ENCODE measurements around the gene CEP164.

DNA sequence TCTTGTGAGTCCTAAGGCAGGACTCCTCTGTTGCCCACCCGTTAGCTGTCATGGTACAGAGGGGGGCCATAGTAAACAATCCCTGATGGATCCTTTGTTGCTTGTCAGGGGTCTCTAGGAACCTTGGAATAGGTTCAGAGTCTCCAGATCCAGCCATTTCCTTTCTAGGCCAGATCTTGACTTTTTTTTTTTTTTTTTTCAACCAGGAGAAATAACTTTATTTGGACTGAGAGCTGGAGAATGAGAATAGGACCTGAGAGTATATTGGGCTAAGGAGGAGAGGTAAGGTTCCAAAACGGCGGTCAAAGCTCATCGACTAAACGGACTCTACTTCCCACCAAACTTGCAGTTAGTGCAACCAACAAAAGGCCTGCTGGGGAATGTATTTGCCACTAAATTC lies 7.7 kb downstream of the CEP164 start:
- TF ChIP-seq, protein P1, sequence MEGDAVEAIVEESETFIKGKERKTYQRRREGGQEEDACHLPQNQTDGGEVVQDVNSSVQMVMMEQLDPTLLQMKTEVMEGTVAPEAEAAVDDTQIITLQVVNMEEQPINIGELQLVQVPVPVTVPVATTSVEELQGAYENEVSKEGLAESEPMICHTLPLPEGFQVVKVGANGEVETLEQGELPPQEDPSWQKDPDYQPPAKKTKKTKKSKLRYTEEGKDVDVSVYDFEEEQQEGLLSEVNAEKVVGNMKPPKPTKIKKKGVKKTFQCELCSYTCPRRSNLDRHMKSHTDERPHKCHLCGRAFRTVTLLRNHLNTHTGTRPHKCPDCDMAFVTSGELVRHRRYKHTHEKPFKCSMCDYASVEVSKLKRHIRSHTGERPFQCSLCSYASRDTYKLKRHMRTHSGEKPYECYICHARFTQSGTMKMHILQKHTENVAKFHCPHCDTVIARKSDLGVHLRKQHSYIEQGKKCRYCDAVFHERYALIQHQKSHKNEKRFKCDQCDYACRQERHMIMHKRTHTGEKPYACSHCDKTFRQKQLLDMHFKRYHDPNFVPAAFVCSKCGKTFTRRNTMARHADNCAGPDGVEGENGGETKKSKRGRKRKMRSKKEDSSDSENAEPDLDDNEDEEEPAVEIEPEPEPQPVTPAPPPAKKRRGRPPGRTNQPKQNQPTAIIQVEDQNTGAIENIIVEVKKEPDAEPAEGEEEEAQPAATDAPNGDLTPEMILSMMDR (IDR thresholded peaks at IDR 0.05): no peak
- no peak for TF ChIP-seq GABPA (IDR thresholded peaks at IDR 0.05; ENCODE audit: low read depth)
- no peak for TF ChIP-seq POLR2AphosphoS5 (IDR thresholded peaks at IDR 0.05; ENCODE audit: low read depth, low read length)
- TF ChIP-seq EP300 (IDR thresholded peaks at IDR 0.05; ENCODE audit: borderline replicate concordance in 1 of 2, low read depth in 1 of 2, low read length in 1 of 2): no peak
- TF ChIP-seq RXRA (IDR thresholded peaks at IDR 0.05; ENCODE audit: borderline replicate concordance, low read depth): no peak
- no peak for TF ChIP-seq YY1 (IDR thresholded peaks at IDR 0.05; ENCODE audit: low read depth)
- no peak for TF ChIP-seq RAD21 (IDR thresholded peaks at IDR 0.05; ENCODE audit: low read length)
